HCT116 (cell line): ENCODE measurements around the gene PRPS1. TPM values are rescaled to one million over a fixed set of nuclear protein-coding genes. Genes with fewer than 3 reads are reported as not detected.
"Not testable (repeated sequence)": the region's sequence is repeated elsewhere in the genome, so short reads cannot be mapped to it uniquely, and the experiment has no call there.

Experiments used
- ATAC-seq: fragments of 200-7000 bp; cut with Tn5 transposase; 2 replicates; pipeline ENCODE4 v1.9.1; 2020; ENCODE audit warnings: mild to moderate bottlenecking, moderate library complexity
- BruUV-seq: library from RNA; stranded (reverse); fragments of 400-500 nt; replicated peaks from 2 replicates; lab custom pipeline; 2021; lab: Mats Ljungman, UMichigan
- CTCF ChIA-PET: fragments of 300-600 bp; sonication (Branson Sonifier 250); formaldehyde crosslinking; loops from one replicate; lab custom pipeline; 2021; ENCODE audit warnings: antibody characterized with exemption; lab: Charles Lee
- POLR2A ChIA-PET: fragments of 300-600, 350-600 bp; sonication (Branson Sonifier 250); formaldehyde crosslinking; loops from one replicate; lab custom pipeline; 2021; ENCODE audit warnings: antibody characterized with exemption; lab: Charles Lee
- RAD21 ChIA-PET, 2 experiments: fragments of 300-600 bp; sonication (Branson Sonifier 250); formaldehyde crosslinking; loops; one replicate each; lab custom pipeline; 2023; ENCODE audit warnings: low total read pairs in 2 of 2; ENCODE audit not compliant: uncharacterized antibody in 2 of 2, unreplicated experiment in 2 of 2, low non-redundant PET in 1 of 2; lab: Charles Lee
- DNase-seq: peaks from one replicate; pipeline ENCODE4 v3.0.0-alpha.2; 2010; ENCODE audit warnings: low read depth, low spot score
- H2AFZ ChIP-seq: fragments of 200-600 bp; shearing (Covaris generic), sonication (generic); 2 replicates; pipeline ENCODE4 v1.6.1; 2017; ENCODE audit warnings: low read depth, mixed run types, mixed read lengths, antibody characterized with exemption, low read length; ENCODE audit not compliant: poor library complexity, severe bottlenecking
- H3K27ac ChIP-seq: 2 replicates; pipeline ENCODE4 v1.5.1; 2012; ENCODE audit warnings: low read depth, low read length
- H3K27me3 ChIP-seq: fragments of 200-600 bp; sonication (generic); 2 replicates; pipeline ENCODE4 v1.6.1; 2016; ENCODE audit warnings: mixed run types, low read length, mixed read lengths; ENCODE audit not compliant: insufficient read depth
- H3K36me3 ChIP-seq, 2 experiments: fragments of 200-500 bp in 1 of 2; fragments of 200-600 bp in 1 of 2; sonication (Bioruptor generic) in 1 of 2; sonication (generic) in 1 of 2; 2 replicates each; pipeline versions ENCODE4 v1.5.1 to v1.6.1; 2014 to 2016; ENCODE audit warnings: low read length in 2 of 2, inconsistent platforms in 1 of 2, mixed read lengths in 1 of 2, mixed run types in 1 of 2; ENCODE audit not compliant: insufficient read depth in 2 of 2, control insufficient read depth in 1 of 2
- H3K4me1 ChIP-seq, 2 experiments: fragments of 200-600 bp in 1 of 2; sonication (generic) in 1 of 2; 2 replicates each; pipeline versions ENCODE4 v1.5.1 to v1.6.1; 2012 to 2017; ENCODE audit warnings: low read length in 2 of 2, inconsistent platforms in 1 of 2, mild to moderate bottlenecking in 1 of 2, mixed read lengths in 1 of 2, mixed run types in 1 of 2, moderate library complexity in 1 of 2; ENCODE audit not compliant: insufficient read depth in 2 of 2, control insufficient read depth in 1 of 2
- H3K4me2 ChIP-seq: fragments of 200-600 bp; sonication (generic); 2 replicates; pipeline ENCODE4 v1.6.1; 2017; ENCODE audit warnings: mixed run types, low read length, mixed read lengths
- H3K4me3 ChIP-seq, 2 experiments: fragments of 200-600 bp in 1 of 2; sonication (generic) in 1 of 2; replicated peaks in 1 of 2; 2 replicates each; pipeline ENCODE4 v1.5.1; 2011 to 2016; ENCODE audit warnings: low read length in 2 of 2, control low read depth in 1 of 2, low read depth in 1 of 2, mild to moderate bottlenecking in 1 of 2, mixed read lengths in 1 of 2, mixed run types in 1 of 2
- H3K79me2 ChIP-seq: fragments of 200-600 bp; sonication (generic); 2 replicates; pipeline ENCODE4 v1.6.1; 2017; ENCODE audit warnings: mild to moderate bottlenecking, mixed run types, low read length, moderate library complexity, mixed read lengths; ENCODE audit not compliant: insufficient read depth
- H3K9ac ChIP-seq: fragments of 200-600 bp; sonication (generic); 2 replicates; pipeline ENCODE4 v1.6.1; 2016; ENCODE audit warnings: low read length, mixed read lengths
- H3K9me2 ChIP-seq: fragments of 200-600 bp; sonication (generic), shearing (Covaris generic); 2 replicates; pipeline ENCODE4 v1.6.1; 2017; ENCODE audit warnings: mixed run types, mild to moderate bottlenecking, moderate library complexity; ENCODE audit not compliant: insufficient read depth
- H3K9me3 ChIP-seq, 2 experiments: fragments of 200-500 bp in 1 of 2; fragments of 200-600 bp in 1 of 2; sonication (Bioruptor generic) in 1 of 2; sonication (generic) in 1 of 2; 2 replicates each; pipeline ENCODE4 v1.6.1; 2014 to 2017; ENCODE audit warnings: low read length in 2 of 2, mixed read lengths in 2 of 2, inconsistent platforms in 1 of 2, low read depth in 1 of 2, mild to moderate bottlenecking in 1 of 2, mixed run types in 1 of 2, moderate library complexity in 1 of 2; ENCODE audit not compliant: control insufficient read depth in 1 of 2, insufficient read depth in 1 of 2
- H4K20me1 ChIP-seq: fragments of 200-600 bp; sonication (generic), shearing (Covaris generic); 2 replicates; pipeline ENCODE4 v1.6.1; 2017; ENCODE audit warnings: mixed run types, mild to moderate bottlenecking, moderate library complexity; ENCODE audit not compliant: insufficient read depth
- ATF3 ChIP-seq: IDR thresholded peaks from 2 replicates; pipeline ENCODE4 v1.6.1; 2012
- CBX3 ChIP-seq: IDR thresholded peaks from 2 replicates; pipeline ENCODE4 v1.6.1; 2012; ENCODE audit warnings: low read depth
- CEBPB ChIP-seq: IDR thresholded peaks from 2 replicates; pipeline ENCODE4 v1.6.1; 2012; ENCODE audit warnings: low read depth
- CTCF ChIP-seq, 3 experiments: fragments of 200-600 bp in 1 of 3; sonication (generic) in 1 of 3; IDR thresholded peaks in 2 of 3; conservative IDR thresholded peaks in 1 of 3; 2 replicates each; pipeline ENCODE4 v1.5.1; 2012 to 2017; ENCODE audit warnings: low read depth in 2 of 3, low read length in 2 of 3, antibody characterized with exemption in 1 of 3, borderline replicate concordance in 1 of 3, control low read depth in 1 of 3, mild to moderate bottlenecking in 1 of 3, mixed read lengths in 1 of 3, mixed run types in 1 of 3, moderate library complexity in 1 of 3; ENCODE audit not compliant: insufficient read depth in 1 of 3
- ELF1 ChIP-seq: IDR thresholded peaks from 2 replicates; pipeline ENCODE4 v1.6.1; 2012; ENCODE audit warnings: low read depth, borderline replicate concordance
- EZH2phosphoT487 ChIP-seq: fragments of 200-600 bp; IDR thresholded peaks from 2 replicates; pipeline ENCODE4 v1.6.1; 2018; ENCODE audit warnings: antibody characterized with exemption, borderline replicate concordance
- FOSL1 ChIP-seq: IDR thresholded peaks from 2 replicates; pipeline ENCODE4 v1.6.1; 2012; ENCODE audit warnings: low read depth
- POLR2A ChIP-seq: IDR thresholded peaks from 2 replicates; pipeline ENCODE4 v1.7.0; 2011; ENCODE audit warnings: borderline replicate concordance; ENCODE audit not compliant: insufficient read depth, insufficient read length; ENCODE audit errors: extremely low read depth
- RAD21 ChIP-seq: IDR thresholded peaks from 2 replicates; pipeline ENCODE4 v1.6.1; 2012; ENCODE audit warnings: low read depth, mild to moderate bottlenecking
- SRF ChIP-seq: IDR thresholded peaks from 2 replicates; pipeline ENCODE4 v1.6.1; 2012; ENCODE audit warnings: low read depth
- ZNF274 ChIP-seq: fragments of 200-500 bp; sonication (Bioruptor generic); IDR thresholded peaks from 2 replicates; pipeline ENCODE4 v1.6.1; 2014; ENCODE audit warnings: mild to moderate bottlenecking, low read depth, low read length, inconsistent platforms
- intact Hi-C: fragments of 100-400 bp; cut with micrococcal nuclease; formaldehyde crosslinking; loops from 2 replicates; pipeline ENCODE4 v1.10.0; 2022
- total RNA-seq: library from RNA; stranded (reverse); gene quantifications from one replicate; pipeline ENCODE4 v1.2.1, GENCODE V29; 2021; ENCODE audit not compliant: unreplicated experiment
- TF ChIP-seq, protein P1 (sequence below): IDR thresholded peaks from 2 replicates; pipeline ENCODE4 v1.6.1; 2012; ENCODE audit warnings: low read depth

The PRPS1 gene
- total RNA-seq, 1 experiment from 2014 or later = 62.6 TPM

DNA sequence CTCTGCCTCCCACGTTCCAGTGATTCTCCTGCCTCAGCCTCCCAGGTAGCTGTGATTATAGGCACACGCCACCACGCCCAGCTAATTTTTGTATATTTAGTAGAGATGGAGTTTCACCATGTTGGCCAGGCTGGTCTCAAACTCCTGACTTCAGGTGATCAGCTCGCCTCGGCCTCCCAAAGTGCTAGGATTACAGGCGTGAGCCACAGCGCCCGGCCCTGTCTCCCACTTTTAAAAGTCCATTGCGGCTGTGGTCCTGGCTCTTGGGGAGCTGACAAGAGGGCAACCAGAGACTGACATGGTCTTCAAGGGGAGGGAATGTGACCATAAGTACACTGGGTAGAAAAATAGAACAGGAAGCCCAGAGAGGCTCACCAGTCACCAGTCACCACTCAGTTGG lies 42.9 kb downstream of the PRPS1 start:
- ATAC-seq, H3K9me2 ChIP-seq, POLR2A ChIA-PET, RAD21 ChIA-PET, H2AFZ ChIP-seq, H3K79me2 ChIP-seq, H3K27ac ChIP-seq, H3K27me3 ChIP-seq, H3K9me3 ChIP-seq, H4K20me1 ChIP-seq, H3K36me3 ChIP-seq, intact Hi-C loops, BruUV-seq, H3K9ac ChIP-seq, CTCF ChIA-PET, DNase-seq, H3K4me2 ChIP-seq, H3K4me3 ChIP-seq: not testable (repeated sequence)
- peaks cover 23 to 30% of the 10 kb centered on the region in 2 experiments for H3K4me1 ChIP-seq

DNA sequence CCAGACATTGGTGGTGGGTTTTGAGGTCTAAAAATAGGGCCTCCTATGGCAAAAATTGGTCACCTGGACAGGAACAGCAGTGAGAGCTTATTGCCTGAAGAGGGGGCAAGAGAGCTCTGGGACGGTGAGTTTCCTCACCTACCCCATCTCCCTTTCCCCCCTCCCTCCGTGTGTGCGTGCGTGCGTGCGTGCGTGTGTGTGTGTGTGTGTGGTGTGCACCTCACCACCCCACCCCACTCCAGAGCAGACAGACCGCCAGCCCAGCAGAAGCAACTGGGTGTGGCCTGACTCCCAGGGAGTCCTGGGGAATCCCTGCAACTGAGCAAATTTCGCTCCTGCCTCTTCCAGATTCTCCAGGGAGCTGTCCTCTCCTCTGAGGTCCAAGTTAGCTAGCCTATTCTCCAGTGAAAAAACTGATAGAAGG lies 44.7 kb downstream of the PRPS1 start:
- H3K27me3 ChIP-seq = no peaks in the 10 kb centered on the region
- H3K36me3 ChIP-seq = no peaks in the 10 kb centered on the region
- no peaks in the 10 kb centered on the region for H3K79me2 ChIP-seq
- RAD21 ChIA-PET = interaction anchor here (0.6 to 1.3 kb wide), 5 partner anchors 45 to 104 kb away, joined by 3 to 14 read pairs (median 3); partner anchors contain the start of genes NCBP2L (in 2 of the 2) and TSC22D3 (in 2 of the 2)
- CTCF ChIA-PET = interaction anchor here (0.6 to 2.0 kb wide), 13 partner anchors 8 to 779 kb away, joined by 3 to 15 read pairs (median 5); partner anchors contain the start of genes NCBP2L and TSC22D3
- H3K4me2 ChIP-seq = peak overlapping the region; percentile 55
- no peaks in the 10 kb centered on the region for H4K20me1 ChIP-seq
- no TSS peak for BruUV-seq
- peaks cover 32 to 42% of the 10 kb centered on the region in 2 experiments for H3K4me1 ChIP-seq
- peak; percentile 75 for ATAC-seq
- no peak overlapping the region for H3K27ac ChIP-seq
- H2AFZ ChIP-seq = no peak overlapping the region
- no peak overlapping the region for H3K9ac ChIP-seq
- intact Hi-C loops = loop anchor here (1.0 to 2.0 kb wide), 2 partner anchors 45 to 104 kb away; partner anchors contain the start of gene NCBP2L
- DNase-seq = peak; percentile 63
- no peaks in the 10 kb centered on the region for H3K9me2 ChIP-seq
- POLR2A ChIA-PET = interaction anchor here (0.7 to 1.6 kb wide), 3 partner anchors 11 to 104 kb away, joined by 3 to 6 read pairs (median 5); partner anchors contain the start of gene NCBP2L
- H3K9me3 ChIP-seq = no peaks in the 10 kb centered on the region
- no peak overlapping the region for H3K4me3 ChIP-seq
- TF ChIP-seq RAD21 (no peak), CTCF (IDR thresholded peaks at IDR 0.05 in 2 of 3, conservative IDR thresholded peaks at IDR 0.05 in 1 of 3; ENCODE audit: borderline replicate concordance in 1 of 3, insufficient read depth in 1 of 3, low read depth in 2 of 3, low read length in 2 of 3) (peak in 2 of 3 experiments; percentile 49 to 64; a peak in 4 of 6 replicates), FOSL1 (no peak), CEBPB (no peak), ZNF274 (no peak), SRF (no peak), CBX3 (no peak), ATF3 (no peak), POLR2A (no peak), EZH2phosphoT487 (no peak), ELF1 (no peak)
- TF ChIP-seq, protein P1, sequence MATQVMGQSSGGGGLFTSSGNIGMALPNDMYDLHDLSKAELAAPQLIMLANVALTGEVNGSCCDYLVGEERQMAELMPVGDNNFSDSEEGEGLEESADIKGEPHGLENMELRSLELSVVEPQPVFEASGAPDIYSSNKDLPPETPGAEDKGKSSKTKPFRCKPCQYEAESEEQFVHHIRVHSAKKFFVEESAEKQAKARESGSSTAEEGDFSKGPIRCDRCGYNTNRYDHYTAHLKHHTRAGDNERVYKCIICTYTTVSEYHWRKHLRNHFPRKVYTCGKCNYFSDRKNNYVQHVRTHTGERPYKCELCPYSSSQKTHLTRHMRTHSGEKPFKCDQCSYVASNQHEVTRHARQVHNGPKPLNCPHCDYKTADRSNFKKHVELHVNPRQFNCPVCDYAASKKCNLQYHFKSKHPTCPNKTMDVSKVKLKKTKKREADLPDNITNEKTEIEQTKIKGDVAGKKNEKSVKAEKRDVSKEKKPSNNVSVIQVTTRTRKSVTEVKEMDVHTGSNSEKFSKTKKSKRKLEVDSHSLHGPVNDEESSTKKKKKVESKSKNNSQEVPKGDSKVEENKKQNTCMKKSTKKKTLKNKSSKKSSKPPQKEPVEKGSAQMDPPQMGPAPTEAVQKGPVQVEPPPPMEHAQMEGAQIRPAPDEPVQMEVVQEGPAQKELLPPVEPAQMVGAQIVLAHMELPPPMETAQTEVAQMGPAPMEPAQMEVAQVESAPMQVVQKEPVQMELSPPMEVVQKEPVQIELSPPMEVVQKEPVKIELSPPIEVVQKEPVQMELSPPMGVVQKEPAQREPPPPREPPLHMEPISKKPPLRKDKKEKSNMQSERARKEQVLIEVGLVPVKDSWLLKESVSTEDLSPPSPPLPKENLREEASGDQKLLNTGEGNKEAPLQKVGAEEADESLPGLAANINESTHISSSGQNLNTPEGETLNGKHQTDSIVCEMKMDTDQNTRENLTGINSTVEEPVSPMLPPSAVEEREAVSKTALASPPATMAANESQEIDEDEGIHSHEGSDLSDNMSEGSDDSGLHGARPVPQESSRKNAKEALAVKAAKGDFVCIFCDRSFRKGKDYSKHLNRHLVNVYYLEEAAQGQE = no peak
